ENCODE results near the gene RBMXL2. TPM values are rescaled to one million over a fixed set of nuclear protein-coding genes. Genes with fewer than 3 reads are reported as not detected.

Gene RBMXL2
- not detected in 5 replicates for total RNA-seq (2022; extraction: Qiagen RNA extraction; ENCODE audit: low read depth)

GRCh38 chr11:7088921-7089320, at the start of gene RBMXL2:
TSS of gene RBMXL2 (plus strand) at chr11:7088998. CDS start at chr11:7089121, 123 bp downstream.

Other genes with a start within 250 kb of the RBMXL2 start
- not detected in 5 replicates for gene OR10A5, start 243.3 kb upstream of the RBMXL2 start, total RNA-seq (2022; extraction: Qiagen RNA extraction; ENCODE audit: low read depth)
- gene OR10A2, start 225.9 kb upstream of the RBMXL2 start, total RNA-seq (2022; extraction: Qiagen RNA extraction; ENCODE audit: low read depth) = not detected in 5 replicates
- gene OR10A4, start 212.4 kb upstream of the RBMXL2 start, total RNA-seq (2022; extraction: Qiagen RNA extraction; ENCODE audit: low read depth) = not detected in 5 replicates
- not detected in 5 replicates for gene OR2D2, start 196.5 kb upstream of the RBMXL2 start, total RNA-seq (2022; extraction: Qiagen RNA extraction; ENCODE audit: low read depth)
- not detected in 5 replicates for gene OR2D3, start 168.0 kb upstream of the RBMXL2 start, total RNA-seq (2022; extraction: Qiagen RNA extraction; ENCODE audit: low read depth)
- 1.0 to 1.7 TPM (median 1.2 TPM) in 5 replicates for gene ZNF215, start 162.6 kb upstream of the RBMXL2 start, total RNA-seq (2022; extraction: Qiagen RNA extraction; ENCODE audit: low read depth)
- 0.49 to 1.5 TPM (median 0.73 TPM) in 5 replicates for gene ZNF214, start 68.7 kb upstream of the RBMXL2 start, total RNA-seq (2022; extraction: Qiagen RNA extraction; ENCODE audit: low read depth)
- gene NLRP14, start 68.5 kb upstream of the RBMXL2 start, total RNA-seq (2022; extraction: Qiagen RNA extraction; ENCODE audit: low read depth) = not detected in 5 replicates
- 0.08 to 0.31 TPM (median 0.21 TPM) in 5 replicates for gene SYT9, start 162.9 kb downstream of the RBMXL2 start, total RNA-seq (2022; extraction: Qiagen RNA extraction; ENCODE audit: low read depth)

Measured in A549 treated with ZK216348 at 1 μM for 4 hours (cell line).